HepG2 (cell line): ENCODE results near the gene ANAPC1. TPM values are rescaled to one million over a fixed set of nuclear protein-coding genes. Genes with fewer than 3 reads are reported as not detected.

Experiments
- AGO2 ChIP-seq: fragments of 200-400 bp; formaldehyde crosslinking; optimal IDR thresholded peaks from 2 replicates; pipeline ENCODE3; 2017; ENCODE audit warnings: mild to moderate bottlenecking, low read depth, low read length, moderate library complexity
- DMAP1 ChIP-seq: IDR thresholded peaks from 2 replicates; pipeline ENCODE4 v1.6.1; 2016
- EEA1 ChIP-seq: sonication (generic); formaldehyde crosslinking; IDR thresholded peaks from 2 replicates; pipeline ENCODE4 v1.5.1; 2020; ENCODE audit warnings: mild to moderate bottlenecking, missing genetic modification reagents, borderline replicate concordance
- GFI1 ChIP-seq: sonication (generic); formaldehyde crosslinking; IDR thresholded peaks from 2 replicates; pipeline ENCODE4 v1.5.0; 2020; ENCODE audit warnings: missing genetic modification reagents, mild to moderate bottlenecking, borderline replicate concordance
- HDAC1 ChIP-seq: sonication (generic); formaldehyde crosslinking; IDR thresholded peaks from 2 replicates; pipeline ENCODE4 v1.5.1; 2020; ENCODE audit warnings: mild to moderate bottlenecking, missing genetic modification reagents
- PCBP2 ChIP-seq: fragments of 200-400 bp; formaldehyde crosslinking; optimal IDR thresholded peaks from 2 replicates; pipeline ENCODE3; 2018; ENCODE audit warnings: low read length, low read depth; ENCODE audit not compliant: poor library complexity, severe bottlenecking
- RARA ChIP-seq: IDR thresholded peaks from 2 replicates; pipeline ENCODE4 v1.6.1; 2016; ENCODE audit warnings: missing genetic modification reagents, missing compliant biosample characterization
- RXRA ChIP-seq: sonication (generic); formaldehyde crosslinking; IDR thresholded peaks from 2 replicates; pipeline ENCODE4 v1.5.1; 2020; ENCODE audit warnings: missing genetic modification reagents
- ZNF292 ChIP-seq: sonication (generic); formaldehyde crosslinking; IDR thresholded peaks from 2 replicates; pipeline ENCODE4 v1.8.1; 2022; ENCODE audit warnings: mild to moderate bottlenecking, low read depth, missing genetic modification reagents, borderline replicate concordance
- ZNF317 ChIP-seq: sonication (generic); formaldehyde crosslinking; IDR thresholded peaks from 2 replicates; pipeline ENCODE4 v1.5.0; 2020; ENCODE audit warnings: mild to moderate bottlenecking, missing genetic modification reagents
- ZNF570 ChIP-seq: sonication (generic); formaldehyde crosslinking; IDR thresholded peaks from 2 replicates; pipeline ENCODE4 v1.4.0; 2020; ENCODE audit warnings: mild to moderate bottlenecking, missing genetic modification reagents, borderline replicate concordance
- ZNF629 ChIP-seq: sonication (generic); formaldehyde crosslinking; conservative IDR thresholded peaks from 2 replicates; pipeline ENCODE4 v1.5.0; 2020; ENCODE audit warnings: missing genetic modification reagents
- ZNF678 ChIP-seq: sonication (generic); formaldehyde crosslinking; IDR thresholded peaks from 2 replicates; pipeline ENCODE4 v1.4.0; 2020; ENCODE audit warnings: mild to moderate bottlenecking, missing genetic modification reagents
- ZNF773 ChIP-seq: sonication (generic); formaldehyde crosslinking; IDR thresholded peaks from 2 replicates; pipeline ENCODE4 v1.4.0; 2020; ENCODE audit warnings: missing genetic modification reagents, borderline replicate concordance
- ZSCAN21 ChIP-seq: sonication (generic); formaldehyde crosslinking; IDR thresholded peaks from 2 replicates; pipeline ENCODE4 v1.8.0; 2022; ENCODE audit warnings: mild to moderate bottlenecking, missing genetic modification reagents, moderate library complexity, borderline replicate concordance
- polyA plus RNA-seq, 8 experiments: library from polyadenylated mRNA; depleted of rRNA in 3 of 8; stranded (reverse) in 7 of 8; unstranded in 1 of 8; fragments of >200 nt; fragmentation: Illumina TruSeq in 4 of 8; extraction: Trizol in 4 of 8; gene quantifications; 2 replicates each; pipeline versions ENCODE4 v1.2.1 to v1.2.3, GENCODE V29; 2011 to 2016; ENCODE audit warnings: low read depth in 4 of 8, missing spikeins in 1 of 8, mixed read lengths in 1 of 8; ENCODE audit not compliant: insufficient read depth in 1 of 8
- total RNA-seq, 5 experiments: library from RNA; depleted of rRNA; stranded (reverse); fragments of >200 nt; fragmentation: Illumina TruSeq; extraction: Trizol; gene quantifications; 2 replicates each; pipeline ENCODE4 v1.2.3, GENCODE V29; 2016; ENCODE audit warnings: low read depth in 1 of 5
- TF ChIP-seq, protein P1 (sequence below): sonication (generic); formaldehyde crosslinking; IDR thresholded peaks from 2 replicates; pipeline ENCODE4 v1.4.0; 2020; ENCODE audit warnings: missing genetic modification reagents
- TF ChIP-seq, protein P2 (sequence below): IDR thresholded peaks from 2 replicates; pipeline ENCODE4 v1.6.1; 2016; ENCODE audit warnings: low read depth, missing genetic modification reagents, missing compliant biosample characterization
- TF ChIP-seq, protein P3 (sequence below): sonication (generic); formaldehyde crosslinking; IDR thresholded peaks from 2 replicates; pipeline ENCODE4 v1.8.1; 2023; ENCODE audit warnings: mild to moderate bottlenecking, missing genetic modification reagents, borderline replicate concordance
- TF ChIP-seq, protein P4 (sequence below): sonication (generic); formaldehyde crosslinking; IDR thresholded peaks from 2 replicates; pipeline ENCODE4 v1.9.0; 2021; ENCODE audit warnings: missing genetic modification reagents, mild to moderate bottlenecking, borderline replicate concordance
- TF ChIP-seq, protein P5 (sequence below): sonication (generic); formaldehyde crosslinking; IDR thresholded peaks from 2 replicates; pipeline ENCODE4 v1.4.0; 2020; ENCODE audit warnings: missing genetic modification reagents

Gene ANAPC1
- total and polyA plus RNA-seq, 2 of the 13 experiments (the other 11 are each of a cell fraction or from before 2014, with no cell fraction given): 50.0 to 89.7 TPM

DNA sequence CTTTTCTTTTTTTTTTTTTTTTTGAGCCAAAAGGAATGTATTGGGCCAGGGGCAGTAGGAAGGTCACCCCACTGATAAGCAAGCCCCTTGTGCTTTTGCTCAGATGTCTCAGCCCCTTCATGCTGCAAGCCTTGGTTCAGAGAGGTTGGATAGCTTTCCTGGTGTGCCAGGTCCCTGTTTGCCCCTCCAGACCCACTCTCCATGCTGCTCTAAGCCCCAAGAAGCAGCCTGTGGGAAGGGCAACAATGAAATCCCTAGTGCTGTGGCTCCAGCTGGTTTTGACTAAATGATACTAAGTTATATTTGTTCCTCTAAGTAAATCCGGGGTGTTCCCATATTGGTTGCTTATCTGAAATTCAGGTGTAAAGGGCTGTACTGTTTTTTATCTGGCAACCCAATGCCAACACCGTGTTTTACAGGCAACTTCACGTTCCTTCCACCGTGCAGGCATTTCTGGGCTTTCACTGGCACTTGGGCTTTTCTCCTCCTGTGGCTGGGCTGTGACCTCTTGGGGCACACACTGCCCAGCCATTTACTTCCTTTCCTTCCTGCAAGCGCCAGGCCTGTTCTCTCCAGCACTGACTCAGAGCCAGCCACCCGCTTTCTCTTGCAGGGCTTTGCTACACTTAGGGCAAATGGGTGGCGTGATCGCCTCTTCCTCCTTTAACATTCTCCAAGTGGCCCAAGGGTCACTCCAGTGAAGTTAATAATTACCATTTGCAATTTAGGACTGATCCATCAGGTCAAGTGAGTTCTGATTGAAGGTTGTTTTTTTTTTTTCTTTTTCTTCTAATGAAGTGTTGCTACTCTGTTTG is 36.0 kb upstream of the ANAPC1 start (continued):
- no peak for TF ChIP-seq ZNF317 (CRISPR knock-in tag)
- TF ChIP-seq, protein P1, sequence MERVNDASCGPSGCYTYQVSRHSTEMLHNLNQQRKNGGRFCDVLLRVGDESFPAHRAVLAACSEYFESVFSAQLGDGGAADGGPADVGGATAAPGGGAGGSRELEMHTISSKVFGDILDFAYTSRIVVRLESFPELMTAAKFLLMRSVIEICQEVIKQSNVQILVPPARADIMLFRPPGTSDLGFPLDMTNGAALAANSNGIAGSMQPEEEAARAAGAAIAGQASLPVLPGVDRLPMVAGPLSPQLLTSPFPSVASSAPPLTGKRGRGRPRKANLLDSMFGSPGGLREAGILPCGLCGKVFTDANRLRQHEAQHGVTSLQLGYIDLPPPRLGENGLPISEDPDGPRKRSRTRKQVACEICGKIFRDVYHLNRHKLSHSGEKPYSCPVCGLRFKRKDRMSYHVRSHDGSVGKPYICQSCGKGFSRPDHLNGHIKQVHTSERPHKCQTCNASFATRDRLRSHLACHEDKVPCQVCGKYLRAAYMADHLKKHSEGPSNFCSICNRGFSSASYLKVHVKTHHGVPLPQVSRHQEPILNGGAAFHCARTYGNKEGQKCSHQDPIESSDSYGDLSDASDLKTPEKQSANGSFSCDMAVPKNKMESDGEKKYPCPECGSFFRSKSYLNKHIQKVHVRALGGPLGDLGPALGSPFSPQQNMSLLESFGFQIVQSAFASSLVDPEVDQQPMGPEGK (CRISPR knock-in tag): peak; percentile 58
- TF ChIP-seq ZNF570 (CRISPR knock-in tag): no peak
- TF ChIP-seq EEA1: no peak
- no peak for TF ChIP-seq ZNF773 (CRISPR knock-in tag)
- TF ChIP-seq PCBP2: no peak
- no peak for TF ChIP-seq AGO2
- peak; percentile 66 for TF ChIP-seq RARA
- peak; percentile 86 for TF ChIP-seq RXRA (CRISPR knock-in tag)
- TF ChIP-seq DMAP1 (CRISPR knock-in tag): peak; percentile 63
- TF ChIP-seq, protein P2, sequence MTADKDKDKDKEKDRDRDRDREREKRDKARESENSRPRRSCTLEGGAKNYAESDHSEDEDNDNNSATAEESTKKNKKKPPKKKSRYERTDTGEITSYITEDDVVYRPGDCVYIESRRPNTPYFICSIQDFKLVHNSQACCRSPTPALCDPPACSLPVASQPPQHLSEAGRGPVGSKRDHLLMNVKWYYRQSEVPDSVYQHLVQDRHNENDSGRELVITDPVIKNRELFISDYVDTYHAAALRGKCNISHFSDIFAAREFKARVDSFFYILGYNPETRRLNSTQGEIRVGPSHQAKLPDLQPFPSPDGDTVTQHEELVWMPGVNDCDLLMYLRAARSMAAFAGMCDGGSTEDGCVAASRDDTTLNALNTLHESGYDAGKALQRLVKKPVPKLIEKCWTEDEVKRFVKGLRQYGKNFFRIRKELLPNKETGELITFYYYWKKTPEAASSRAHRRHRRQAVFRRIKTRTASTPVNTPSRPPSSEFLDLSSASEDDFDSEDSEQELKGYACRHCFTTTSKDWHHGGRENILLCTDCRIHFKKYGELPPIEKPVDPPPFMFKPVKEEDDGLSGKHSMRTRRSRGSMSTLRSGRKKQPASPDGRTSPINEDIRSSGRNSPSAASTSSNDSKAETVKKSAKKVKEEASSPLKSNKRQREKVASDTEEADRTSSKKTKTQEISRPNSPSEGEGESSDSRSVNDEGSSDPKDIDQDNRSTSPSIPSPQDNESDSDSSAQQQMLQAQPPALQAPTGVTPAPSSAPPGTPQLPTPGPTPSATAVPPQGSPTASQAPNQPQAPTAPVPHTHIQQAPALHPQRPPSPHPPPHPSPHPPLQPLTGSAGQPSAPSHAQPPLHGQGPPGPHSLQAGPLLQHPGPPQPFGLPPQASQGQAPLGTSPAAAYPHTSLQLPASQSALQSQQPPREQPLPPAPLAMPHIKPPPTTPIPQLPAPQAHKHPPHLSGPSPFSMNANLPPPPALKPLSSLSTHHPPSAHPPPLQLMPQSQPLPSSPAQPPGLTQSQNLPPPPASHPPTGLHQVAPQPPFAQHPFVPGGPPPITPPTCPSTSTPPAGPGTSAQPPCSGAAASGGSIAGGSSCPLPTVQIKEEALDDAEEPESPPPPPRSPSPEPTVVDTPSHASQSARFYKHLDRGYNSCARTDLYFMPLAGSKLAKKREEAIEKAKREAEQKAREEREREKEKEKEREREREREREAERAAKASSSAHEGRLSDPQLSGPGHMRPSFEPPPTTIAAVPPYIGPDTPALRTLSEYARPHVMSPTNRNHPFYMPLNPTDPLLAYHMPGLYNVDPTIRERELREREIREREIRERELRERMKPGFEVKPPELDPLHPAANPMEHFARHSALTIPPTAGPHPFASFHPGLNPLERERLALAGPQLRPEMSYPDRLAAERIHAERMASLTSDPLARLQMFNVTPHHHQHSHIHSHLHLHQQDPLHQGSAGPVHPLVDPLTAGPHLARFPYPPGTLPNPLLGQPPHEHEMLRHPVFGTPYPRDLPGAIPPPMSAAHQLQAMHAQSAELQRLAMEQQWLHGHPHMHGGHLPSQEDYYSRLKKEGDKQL (CRISPR knock-in tag): 0 out of 2 replicates have a peak, but pooled peaks have one; percentile 30
- TF ChIP-seq ZNF629: peak; percentile 16; the same call in 1 of the 2 replicates
- TF ChIP-seq, protein P3, sequence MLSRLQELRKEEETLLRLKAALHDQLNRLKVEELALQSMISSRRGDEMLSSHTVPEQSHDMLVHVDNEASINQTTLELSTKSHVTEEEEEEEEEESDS: no peak
- no peak; the same call in 1 of the 2 replicates for TF ChIP-seq ZNF292
- TF ChIP-seq ZNF678 (CRISPR knock-in tag): no peak
- TF ChIP-seq, protein P4, sequence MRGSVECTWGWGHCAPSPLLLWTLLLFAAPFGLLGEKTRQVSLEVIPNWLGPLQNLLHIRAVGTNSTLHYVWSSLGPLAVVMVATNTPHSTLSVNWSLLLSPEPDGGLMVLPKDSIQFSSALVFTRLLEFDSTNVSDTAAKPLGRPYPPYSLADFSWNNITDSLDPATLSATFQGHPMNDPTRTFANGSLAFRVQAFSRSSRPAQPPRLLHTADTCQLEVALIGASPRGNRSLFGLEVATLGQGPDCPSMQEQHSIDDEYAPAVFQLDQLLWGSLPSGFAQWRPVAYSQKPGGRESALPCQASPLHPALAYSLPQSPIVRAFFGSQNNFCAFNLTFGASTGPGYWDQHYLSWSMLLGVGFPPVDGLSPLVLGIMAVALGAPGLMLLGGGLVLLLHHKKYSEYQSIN (CRISPR knock-in tag): no peak
- TF ChIP-seq HDAC1 (CRISPR knock-in tag): peak; percentile 85
- peak; percentile 59; the same call in 1 of the 2 replicates for TF ChIP-seq ZSCAN21 (CRISPR knock-in tag)
- peak; percentile 60 for TF ChIP-seq GFI1 (CRISPR knock-in tag)
- TF ChIP-seq, protein P5, sequence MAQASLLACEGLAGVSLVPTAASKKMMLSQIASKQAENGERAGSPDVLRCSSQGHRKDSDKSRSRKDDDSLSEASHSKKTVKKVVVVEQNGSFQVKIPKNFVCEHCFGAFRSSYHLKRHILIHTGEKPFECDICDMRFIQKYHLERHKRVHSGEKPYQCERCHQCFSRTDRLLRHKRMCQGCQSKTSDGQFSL (CRISPR knock-in tag): no peak
